ENCODE data around the gene ACBD6. TPM values are rescaled to one million over a fixed set of nuclear protein-coding genes. Genes with fewer than 3 reads are reported as not detected.

Gene ACBD6
- total and polyA plus RNA-seq, 2 experiments from 2014 or later = 36.3 to 45.8 TPM

DNA sequence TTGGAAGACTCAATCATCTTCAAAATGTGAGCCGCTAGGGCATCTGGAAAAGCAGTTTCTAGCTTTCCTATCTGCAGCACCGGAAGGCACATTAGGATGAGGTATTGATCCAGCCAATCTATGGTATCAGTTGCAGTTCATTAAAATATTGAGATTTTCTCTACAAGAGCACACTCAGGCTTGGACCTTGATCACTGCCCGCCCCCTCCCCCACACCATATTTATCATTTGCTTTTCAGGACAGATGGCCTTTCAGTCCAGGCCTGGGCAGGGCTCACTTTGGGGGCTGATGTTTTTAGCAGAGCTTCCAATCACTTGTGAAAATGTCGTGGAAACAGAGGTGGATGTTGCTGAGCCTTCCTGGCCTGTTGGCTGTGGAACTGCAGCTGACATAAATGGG is 254.8 kb downstream of the ACBD6 start:
- H3K4me2 ChIP-seq = no peak overlapping the region
- H4K20me1 ChIP-seq (ENCODE audit: insufficient read depth, poor library complexity, severe bottlenecking) = no peaks in the 10 kb centered on the region
- no peaks in the 10 kb centered on the region for H3K4me1 ChIP-seq (ENCODE audit: insufficient read depth)
- 84% methylated on average over 4 of the region's 4 CpGs for WGBS (ENCODE audit: low lambda C conversion rate, missing lambda C conversion rate)
- no peak overlapping the region for H3K27ac ChIP-seq
- H3K79me2 ChIP-seq = no peaks in the 10 kb centered on the region
- H3K9me3 ChIP-seq (ENCODE audit: low read depth) = no peaks in the 10 kb centered on the region
- H3K4me3 ChIP-seq = no peak overlapping the region
- H3K27me3 ChIP-seq = peaks cover 10% of the 10 kb centered on the region
- TF ChIP-seq CTCF (IDR thresholded peaks at IDR 0.05; ENCODE audit: poor library complexity) = no peak
- no peak for TF ChIP-seq EZH2phosphoT487 (IDR thresholded peaks at IDR 0.05; ENCODE audit: low read depth, severe bottlenecking, unreplicated experiment)
- TF ChIP-seq EZH2 (IDR thresholded peaks at IDR 0.05; ENCODE audit: borderline replicate concordance) = no peak
- H3K36me3 ChIP-seq (replicated peaks; ENCODE audit: insufficient read depth, low read depth) = no peaks in the 10 kb centered on the region
- H2AFZ ChIP-seq = no peak overlapping the region
- no peak for DNase-seq (ENCODE audit: low spot score)
- no peaks in the 10 kb centered on the region for H3K9me2 ChIP-seq (replicated peaks; ENCODE audit: insufficient read depth)

- no peaks in the 10 kb centered on the region for H3K9me2 ChIP-seq (replicated peaks; ENCODE audit: insufficient read depth)
- 88% methylated on average over 3 of the region's 3 CpGs for WGBS (ENCODE audit: low lambda C conversion rate, missing lambda C conversion rate)
- no peak overlapping the region for H3K27ac ChIP-seq
- H3K9me3 ChIP-seq (ENCODE audit: low read depth) = no peaks in the 10 kb centered on the region
- no peak for DNase-seq (ENCODE audit: low spot score)
- H3K4me3 ChIP-seq = no peak overlapping the region
- H3K27me3 ChIP-seq = peaks cover 15% of the 10 kb centered on the region
- no peaks in the 10 kb centered on the region for H4K20me1 ChIP-seq (ENCODE audit: insufficient read depth, poor library complexity, severe bottlenecking)
- TF ChIP-seq EZH2 (IDR thresholded peaks at IDR 0.05; ENCODE audit: borderline replicate concordance) = no peak
- no peak for TF ChIP-seq CTCF (IDR thresholded peaks at IDR 0.05; ENCODE audit: poor library complexity)
- no peak for TF ChIP-seq EZH2phosphoT487 (IDR thresholded peaks at IDR 0.05; ENCODE audit: low read depth, severe bottlenecking, unreplicated experiment)
- H3K4me2 ChIP-seq = no peak overlapping the region
- H2AFZ ChIP-seq = no peak overlapping the region
- no peaks in the 10 kb centered on the region for H3K79me2 ChIP-seq
- H3K4me1 ChIP-seq (ENCODE audit: insufficient read depth) = no peaks in the 10 kb centered on the region
- H3K36me3 ChIP-seq (replicated peaks; ENCODE audit: insufficient read depth, low read depth) = no peaks in the 10 kb centered on the region
Measured at GRCh38 chr1:180247061-180247460, 255.3 kb downstream of the ACBD6 start.

GRCh38 chr1:180246579-180246978 is 255.8 kb downstream of the ACBD6 start:
- Histone ChIP-seq H3K79me2 (no peaks in the 10 kb centered on the region), H4K20me1 (ENCODE audit: insufficient read depth, poor library complexity, severe bottlenecking) (no peaks in the 10 kb centered on the region), H3K27me3 (peaks cover 20% of the 10 kb centered on the region), H3K4me1 (ENCODE audit: insufficient read depth) (no peaks in the 10 kb centered on the region), H3K27ac (no peak overlapping the region), H3K9me2 (replicated peaks; ENCODE audit: insufficient read depth) (no peaks in the 10 kb centered on the region), H3K9me3 (ENCODE audit: low read depth) (no peaks in the 10 kb centered on the region), H3K4me3 (no peak overlapping the region), H2AFZ (no peak overlapping the region), H3K36me3 (replicated peaks; ENCODE audit: insufficient read depth, low read depth) (no peaks in the 10 kb centered on the region), H3K4me2 (no peak overlapping the region)
- no peak for DNase-seq (ENCODE audit: low spot score)
- no peak for TF ChIP-seq EZH2 (IDR thresholded peaks at IDR 0.05; ENCODE audit: borderline replicate concordance)
- no peak for TF ChIP-seq CTCF (IDR thresholded peaks at IDR 0.05; ENCODE audit: poor library complexity)
- no peak for TF ChIP-seq EZH2phosphoT487 (IDR thresholded peaks at IDR 0.05; ENCODE audit: low read depth, severe bottlenecking, unreplicated experiment)
- 91% methylated on average over 5 of the region's 5 CpGs for WGBS (ENCODE audit: low lambda C conversion rate, missing lambda C conversion rate)

GRCh38 chr1:180244840-180245239 is 257.5 kb downstream of the ACBD6 start:
- H3K9me2 ChIP-seq (replicated peaks; ENCODE audit: insufficient read depth) = no peaks in the 10 kb centered on the region
- no peaks in the 10 kb centered on the region for H3K9me3 ChIP-seq (ENCODE audit: low read depth)
- H4K20me1 ChIP-seq (ENCODE audit: insufficient read depth, poor library complexity, severe bottlenecking) = no peaks in the 10 kb centered on the region
- H3K4me2 ChIP-seq = no peak overlapping the region
- TF ChIP-seq CTCF (IDR thresholded peaks at IDR 0.05; ENCODE audit: poor library complexity) (no peak), EZH2 (IDR thresholded peaks at IDR 0.05; ENCODE audit: borderline replicate concordance) (no peak), EZH2phosphoT487 (IDR thresholded peaks at IDR 0.05; ENCODE audit: low read depth, severe bottlenecking, unreplicated experiment) (no peak)
- 87% methylated on average over 6 of the region's 6 CpGs for WGBS (ENCODE audit: low lambda C conversion rate, missing lambda C conversion rate)
- H3K27ac ChIP-seq = no peak overlapping the region
- no peak for DNase-seq (ENCODE audit: low spot score)
- H2AFZ ChIP-seq = no peak overlapping the region
- no peaks in the 10 kb centered on the region for H3K4me1 ChIP-seq (ENCODE audit: insufficient read depth)
- H3K79me2 ChIP-seq = no peaks in the 10 kb centered on the region
- no peaks in the 10 kb centered on the region for H3K36me3 ChIP-seq (replicated peaks; ENCODE audit: insufficient read depth, low read depth)
- H3K27me3 ChIP-seq = peaks cover 37% of the 10 kb centered on the region
- H3K4me3 ChIP-seq = no peak overlapping the region

Data from hepatocyte (in vitro differentiated cells).